ENCODE data around the gene STIM2.
"Not testable (repeated sequence)": the region's sequence is repeated elsewhere in the genome, so short reads cannot be mapped to it uniquely, and the experiment has no call there.

The STIM2 gene

DNA sequence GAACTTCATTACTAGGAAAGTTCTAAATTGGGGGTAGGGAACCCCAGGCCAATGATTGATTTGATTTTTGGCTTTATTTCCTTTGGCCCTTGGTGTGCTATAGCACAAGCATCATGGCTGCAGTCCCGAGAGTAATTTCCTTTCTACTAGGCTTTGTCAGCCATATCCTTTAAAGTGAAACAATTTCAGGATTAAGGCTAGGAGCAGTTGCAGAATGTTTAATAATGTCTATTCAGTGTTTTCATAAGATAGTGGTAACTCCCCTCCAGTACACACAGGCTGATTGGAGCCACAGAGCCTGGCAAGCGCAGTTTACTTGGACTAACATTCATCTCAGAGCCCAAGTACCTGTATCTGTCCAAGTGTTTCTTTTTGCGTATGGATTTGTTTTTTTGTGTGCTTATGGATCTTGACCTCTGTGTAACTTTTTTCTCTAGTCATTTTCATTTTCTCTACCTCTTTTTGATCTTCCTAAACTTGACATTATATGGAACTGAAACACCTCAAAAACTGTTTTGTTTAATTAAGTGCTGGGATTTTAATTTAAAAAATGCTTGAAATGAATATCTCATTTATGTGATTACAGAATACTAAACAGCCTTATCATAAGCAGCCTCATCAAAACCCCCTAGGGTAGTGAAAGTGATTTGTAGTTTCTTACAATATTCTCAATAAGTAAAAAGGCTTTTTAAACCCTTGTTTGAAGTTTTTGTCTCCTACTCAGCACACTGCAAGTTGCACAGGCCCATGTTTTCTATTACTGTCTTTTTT, 7.5 kb downstream of the STIM2 start:
- no peak for DNase-seq

- no peak for DNase-seq
Measured at GRCh38 chr4:26870576-26871262, 10.1 kb downstream of the STIM2 start.

DNA sequence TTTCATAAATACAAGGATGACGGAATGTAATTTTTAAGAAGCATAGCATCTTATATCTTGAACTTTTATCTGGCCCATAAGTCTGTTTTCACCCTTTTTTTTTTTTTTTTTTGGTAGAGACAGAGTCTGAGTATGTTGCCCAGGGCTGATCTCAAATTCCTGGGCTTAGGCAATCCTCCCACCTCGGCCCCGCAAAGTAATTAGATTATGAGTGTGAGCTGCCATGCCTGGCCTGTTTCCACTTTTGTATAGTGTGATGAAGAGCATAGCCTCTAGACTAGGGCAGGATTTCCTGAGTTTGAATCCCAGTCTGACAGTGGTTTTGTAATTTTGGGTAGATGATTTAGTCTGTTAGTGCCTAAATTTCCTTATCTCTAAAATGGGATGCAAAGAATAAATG, 11.0 kb downstream of the STIM2 start:
- DNase-seq: no peak

- no peak for DNase-seq
Measured at GRCh38 chr4:26873391-26874026, 12.9 kb downstream of the STIM2 start.

DNA sequence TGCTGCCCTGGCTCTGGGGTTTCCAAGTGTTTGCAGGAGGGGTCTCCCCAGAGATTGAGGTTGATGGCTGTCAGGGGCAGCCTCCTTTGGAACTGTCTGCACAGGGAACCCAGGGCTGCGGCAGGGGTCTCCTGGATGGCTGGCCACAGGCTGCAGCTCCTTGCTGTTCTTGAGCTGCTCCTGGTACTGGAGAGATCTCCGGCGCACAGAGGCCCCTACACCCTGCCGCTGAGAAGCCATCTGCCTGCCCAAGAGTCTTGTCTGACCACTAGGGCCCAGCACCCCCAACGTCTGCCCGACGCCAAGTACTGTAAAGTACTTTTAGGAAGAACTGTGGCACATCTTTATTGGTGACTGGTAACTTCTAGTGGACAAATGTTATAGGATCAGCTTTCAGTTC, 13.5 kb downstream of the STIM2 start:
- DNase-seq: no peak

GRCh38 chr4:26877406-26877805, 16.8 kb downstream of the STIM2 start:
- DNase-seq: no peak

DNA sequence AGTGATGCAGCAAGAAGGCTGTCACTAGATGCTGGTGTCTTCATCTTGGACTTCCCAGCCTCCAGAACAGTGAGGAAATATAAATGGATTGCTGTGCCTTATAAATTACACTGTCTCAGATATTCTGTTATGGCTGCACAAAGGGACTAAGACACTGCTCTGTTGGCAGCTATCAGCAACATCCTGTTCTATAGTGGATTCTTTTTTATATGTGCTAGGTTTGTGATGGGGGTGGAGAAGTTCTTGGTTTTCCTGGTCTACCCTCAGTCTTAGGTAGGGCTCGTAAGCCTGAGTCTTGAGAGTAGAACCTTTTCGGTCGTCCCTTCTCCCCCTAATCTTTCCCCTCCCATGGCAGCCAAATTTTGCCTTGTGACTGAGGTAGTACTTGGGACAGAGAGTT, 17.3 kb downstream of the STIM2 start:
- DNase-seq: no peak

DNA sequence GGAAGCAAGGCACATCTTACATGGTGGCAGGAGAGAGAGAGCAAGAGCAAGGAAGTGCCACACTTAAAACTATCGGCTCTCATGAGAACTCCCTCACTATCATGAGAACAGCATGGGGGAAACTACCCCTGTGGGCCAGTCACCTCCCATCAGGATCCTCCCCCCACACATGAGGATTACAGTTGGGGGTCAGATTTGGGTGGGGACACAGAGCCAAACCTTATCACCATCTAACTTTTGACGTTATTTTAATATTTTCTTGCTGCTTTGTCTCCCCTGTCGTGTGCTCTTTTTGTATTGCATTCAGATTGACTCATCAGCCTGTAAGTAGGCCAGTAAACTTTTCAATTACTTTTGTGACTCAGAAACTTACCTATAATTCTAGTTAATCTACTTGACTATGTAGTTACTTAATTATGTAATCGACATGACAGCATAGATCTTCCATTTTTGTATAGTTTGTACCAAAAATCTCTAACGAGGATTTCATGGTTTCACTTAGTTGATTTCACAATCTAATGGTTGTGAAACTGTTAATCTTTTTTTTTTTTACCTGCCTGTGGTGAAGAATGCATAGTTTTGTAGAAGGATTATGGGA, 18.3 kb downstream of the STIM2 start:
- DNase-seq: no peak

- no peak for DNase-seq
Measured at GRCh38 chr4:26879805-26880204, 19.2 kb downstream of the STIM2 start.

DNA sequence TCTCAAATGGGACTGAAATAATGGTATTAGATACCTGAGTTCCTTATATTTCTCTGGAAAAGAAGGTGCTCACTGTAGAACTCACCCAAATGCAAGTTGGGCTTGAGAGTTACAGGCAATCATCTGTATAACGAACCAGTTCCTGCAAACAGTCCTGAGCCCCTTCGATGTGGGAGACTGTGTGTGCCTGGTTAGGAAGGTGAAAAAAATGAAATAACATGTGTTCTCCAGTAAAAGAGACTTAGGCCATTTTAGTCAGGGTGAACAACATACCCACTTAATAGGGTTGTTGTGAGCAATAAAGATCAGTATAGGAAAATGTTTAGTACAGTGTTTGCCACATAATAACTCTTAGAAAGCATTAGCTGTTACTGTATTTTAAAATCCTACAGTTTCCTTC, 23.4 kb downstream of the STIM2 start:
- DNase-seq: no peak

- no peak for DNase-seq
Measured at GRCh38 chr4:26884486-26884988, 23.9 kb downstream of the STIM2 start.

DNA sequence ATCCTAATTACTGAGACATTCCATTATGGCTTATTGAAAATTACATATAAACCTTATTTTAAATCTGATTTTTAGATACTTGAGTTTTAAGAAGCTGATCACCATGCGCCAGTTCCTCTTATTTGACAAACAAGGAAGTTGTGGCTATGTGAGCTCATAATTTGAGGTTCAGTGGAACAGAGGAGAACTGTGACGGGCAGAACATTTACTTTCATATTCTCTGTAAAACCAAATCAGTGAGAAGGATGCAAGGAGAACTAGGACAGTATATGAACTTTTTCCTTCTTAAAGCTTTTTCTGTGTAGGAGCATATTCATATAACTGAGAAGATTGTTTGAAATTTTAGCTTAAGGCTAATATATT, 25.3 kb downstream of the STIM2 start:
- DNase-seq: no peak

DNA sequence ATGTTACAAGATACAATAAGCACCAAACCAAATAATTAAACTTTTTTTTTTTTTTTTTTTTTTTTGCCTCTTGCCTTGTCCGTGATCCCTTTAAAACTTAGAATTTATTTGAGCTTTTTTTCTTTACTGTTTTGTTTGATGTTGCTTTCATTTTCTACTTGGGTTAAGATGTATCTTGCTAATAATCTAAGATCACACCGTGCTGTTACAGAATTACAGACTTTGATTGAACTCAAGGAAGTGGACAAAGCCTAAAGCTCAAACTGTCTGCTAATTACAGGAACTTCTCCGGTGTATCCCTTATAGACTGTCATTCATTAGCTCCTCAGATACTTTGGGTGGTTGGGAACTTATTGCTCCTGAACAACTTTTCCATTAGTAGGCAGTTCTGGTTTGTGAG, 26.5 kb downstream of the STIM2 start:
- DNase-seq: no peak

DNA sequence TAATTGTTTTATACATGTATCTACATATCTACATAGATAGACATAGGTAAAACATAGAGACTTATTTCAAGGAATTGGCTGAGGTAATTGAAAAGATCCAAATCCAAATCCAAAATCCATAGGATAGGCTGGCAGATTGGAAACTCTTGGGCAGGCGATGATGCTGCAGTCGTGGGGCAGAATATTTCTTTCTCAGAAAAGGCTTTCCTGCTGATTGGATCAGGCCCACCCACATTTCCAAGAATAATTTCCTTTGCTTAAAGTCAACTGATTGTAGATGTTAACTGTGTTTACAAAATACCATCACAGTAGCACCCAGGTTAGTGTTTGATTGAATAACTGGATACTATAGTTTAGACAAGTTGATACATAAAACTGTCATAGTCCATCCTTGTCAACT, 27.2 kb downstream of the STIM2 start:
- DNase-seq: no peak

- no peak for DNase-seq
Measured at GRCh38 chr4:26889356-26889755, 28.7 kb downstream of the STIM2 start.

DNA sequence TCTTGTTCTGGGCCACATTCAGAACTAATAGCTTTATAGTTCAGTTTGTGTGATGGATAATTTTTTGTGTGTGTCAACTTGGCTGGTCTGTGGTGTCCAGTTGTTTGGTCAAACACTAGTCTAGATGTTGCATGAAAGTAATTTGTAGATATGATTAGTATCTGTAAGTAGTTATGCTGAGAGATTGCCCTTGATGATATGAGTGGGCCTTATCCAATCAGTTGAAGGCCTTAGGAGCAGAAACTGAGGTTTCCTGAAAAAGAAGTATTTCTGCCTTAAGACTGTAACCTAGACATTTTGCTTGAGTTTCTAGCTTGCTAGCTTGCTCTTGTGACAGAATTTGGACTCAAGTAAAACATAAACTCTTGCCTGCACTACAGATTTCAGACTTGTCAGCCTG, 30.4 kb downstream of the STIM2 start:
- no peak for DNase-seq

DNA sequence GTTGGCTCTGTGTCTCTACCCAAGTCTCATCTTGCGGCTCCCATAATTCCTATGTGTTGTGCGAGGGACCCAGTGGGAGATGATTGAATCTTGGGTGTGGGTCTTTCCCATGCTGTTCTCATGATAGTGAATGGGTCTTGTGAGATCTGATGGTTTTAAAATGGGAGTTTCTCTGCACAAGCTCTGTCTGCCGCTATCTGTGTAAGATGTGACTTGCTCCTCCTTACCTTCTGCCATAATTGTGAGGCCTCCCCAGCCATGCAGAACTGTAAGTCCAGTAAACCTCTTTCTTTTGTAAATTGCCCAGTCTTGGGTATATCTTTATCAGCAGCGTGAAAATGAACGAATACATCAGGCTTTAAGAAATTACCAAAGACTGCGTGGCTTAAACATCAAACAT, 31.2 kb downstream of the STIM2 start:
- no peak for DNase-seq

DNA sequence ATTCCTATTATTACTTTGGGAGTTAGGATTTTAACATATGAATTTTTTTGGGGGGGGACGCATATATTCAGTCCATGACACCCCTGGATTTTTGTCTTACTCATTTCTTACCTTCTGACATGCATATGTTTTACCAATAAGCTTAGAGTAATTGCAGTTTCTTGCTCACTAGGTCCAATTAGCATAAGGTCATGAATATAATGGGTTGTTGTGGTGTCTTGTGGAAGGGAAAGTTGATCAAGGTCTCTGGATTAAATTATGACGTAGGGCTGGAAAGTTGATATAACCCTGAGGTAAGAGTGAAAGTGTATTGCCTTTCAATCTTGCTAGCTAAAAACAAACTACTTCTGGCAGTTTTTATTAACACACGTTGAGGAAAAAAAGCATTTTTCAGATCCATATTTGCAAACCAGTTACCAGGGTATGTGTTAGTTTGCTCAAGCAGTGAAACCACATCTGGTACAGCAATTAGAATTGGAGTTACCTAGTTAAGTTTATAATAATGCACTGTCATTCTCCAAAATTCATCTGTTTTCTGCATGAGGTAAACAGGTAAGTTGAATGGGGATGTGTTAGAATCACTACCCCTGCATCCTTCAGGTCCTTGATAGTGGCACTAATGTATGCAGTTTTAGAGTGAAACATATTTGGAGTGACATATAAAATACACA, 32.0 kb downstream of the STIM2 start:
- DNase-seq: no peak

DNA sequence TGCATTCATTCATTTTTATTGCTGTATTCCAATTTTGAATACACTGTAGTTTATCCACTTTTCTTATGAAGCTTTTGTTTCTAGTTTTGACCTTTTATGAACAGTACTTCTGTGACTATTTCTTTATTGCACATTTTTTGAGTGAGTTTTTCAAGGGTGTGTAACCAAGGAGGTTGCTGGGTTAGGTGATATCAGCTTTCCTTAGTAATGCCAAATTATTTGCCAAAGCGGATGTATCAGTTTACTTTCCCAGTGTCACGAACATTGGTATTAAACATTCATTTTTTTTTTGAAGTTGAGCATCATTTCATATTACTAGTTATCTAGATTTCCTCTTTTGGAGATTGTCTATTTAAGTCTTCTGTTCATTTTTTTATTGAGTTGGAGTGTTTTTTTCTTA, 32.9 kb downstream of the STIM2 start:
- no peak for DNase-seq

- DNase-seq: not testable (repeated sequence)
Measured at GRCh38 chr4:26894881-26895280, 34.2 kb downstream of the STIM2 start.

GRCh38 chr4:26896636-26897035, 36.0 kb downstream of the STIM2 start:
- DNase-seq: no peak

- no peak for DNase-seq
Measured at GRCh38 chr4:26899991-26900390, 39.4 kb downstream of the STIM2 start.

Data from nucleus accumbens (tissue), 56 donors.